IMR-90 (cell line): ENCODE results near the gene TMEM60. TPM values are rescaled to one million over a fixed set of nuclear protein-coding genes. Genes with fewer than 3 reads are reported as not detected.
"Not testable (repeated sequence)": the region's sequence is repeated elsewhere in the genome, so short reads cannot be mapped to it uniquely, and the experiment has no call there.

Source experiments
- ATAC-seq: fragments of 200-7000 bp; cut with Tn5 transposase; 2 replicates; pipeline ENCODE4 v1.9.1; 2020; ENCODE audit warnings: low read depth, mild to moderate bottlenecking, moderate library complexity
- BruUV-seq: library from RNA; stranded (reverse); fragments of 400-500 nt; replicated peaks from 2 replicates; lab custom pipeline; 2021; lab: Mats Ljungman, UMichigan
- CTCF ChIA-PET: fragments of 300-600 bp; formaldehyde crosslinking; extraction: SDS; loops from one replicate; lab custom pipeline; 2021; ENCODE audit warnings: antibody characterized with exemption; lab: Yijun Ruan, JAX
- POLR2A ChIA-PET: fragments of 300-600 bp; sonication (Branson Sonifier 250); formaldehyde crosslinking; loops from one replicate; lab custom pipeline; 2022; ENCODE audit warnings: antibody characterized with exemption; ENCODE audit not compliant: unreplicated experiment; lab: Charles Lee
- DNase-seq: peaks from one replicate; pipeline ENCODE4 v3.0.0; 2013
- H2AFZ ChIP-seq: replicated peaks from 2 replicates; pipeline ENCODE3; 2013; ENCODE audit warnings: low read length, mild to moderate bottlenecking; ENCODE audit not compliant: poor library complexity
- H2AK5ac ChIP-seq: 2 replicates; pipeline ENCODE4 v1.6.1; 2013; ENCODE audit warnings: low read depth, low read length, inconsistent platforms
- H2AK9ac ChIP-seq: replicated peaks from 2 replicates; pipeline ENCODE3; 2013; ENCODE audit warnings: mild to moderate bottlenecking, low read depth, low read length, moderate library complexity; ENCODE audit not compliant: poor library complexity
- H2BK120ac ChIP-seq: 2 replicates; pipeline ENCODE4 v1.6.1; 2013; ENCODE audit warnings: low read depth, low read length, inconsistent platforms
- H2BK15ac ChIP-seq: 3 replicates; pipeline ENCODE4 v1.6.1; 2013; ENCODE audit warnings: low read depth, low read length, inconsistent platforms
- H2BK20ac ChIP-seq: 2 replicates; pipeline ENCODE4 v1.6.1; 2013; ENCODE audit warnings: low read depth, mild to moderate bottlenecking, inconsistent platforms, low read length, moderate library complexity
- H2BK5ac ChIP-seq: 2 replicates; pipeline ENCODE4 v1.6.1; 2013; ENCODE audit warnings: mild to moderate bottlenecking, low read depth, low read length, inconsistent platforms; ENCODE audit not compliant: poor library complexity, severe bottlenecking
- H3K14ac ChIP-seq: replicated peaks from 2 replicates; pipeline ENCODE4 v1.6.1; 2013; ENCODE audit warnings: low read depth, low read length, inconsistent platforms
- H3K18ac ChIP-seq: 2 replicates; pipeline ENCODE4 v1.6.1; 2013; ENCODE audit warnings: low read depth, low read length, control low read depth
- H3K23ac ChIP-seq: 2 replicates; pipeline ENCODE4 v1.6.1; 2013; ENCODE audit warnings: low read depth, low read length, inconsistent platforms
- H3K27ac ChIP-seq: 2 replicates; pipeline ENCODE4 v1.5.1; 2013; ENCODE audit warnings: mild to moderate bottlenecking, control low read depth, low read length; ENCODE audit not compliant: insufficient read depth
- H3K27me3 ChIP-seq: 2 replicates; pipeline ENCODE4 v1.6.1; 2013; ENCODE audit warnings: low read length; ENCODE audit not compliant: control insufficient read depth, insufficient read depth
- H3K36me3 ChIP-seq: 2 replicates; pipeline ENCODE4 v1.6.1; 2013; ENCODE audit warnings: low read length, mixed read lengths; ENCODE audit not compliant: control insufficient read depth, insufficient read depth
- H3K4ac ChIP-seq: 2 replicates; pipeline ENCODE4 v1.6.1; 2013; ENCODE audit warnings: low read depth, low read length, inconsistent platforms
- H3K4me1 ChIP-seq: 2 replicates; pipeline ENCODE4 v1.6.1; 2013; ENCODE audit warnings: low read length, mixed read lengths; ENCODE audit not compliant: control insufficient read depth, insufficient read depth
- H3K4me2 ChIP-seq: 2 replicates; pipeline ENCODE4 v1.6.1; 2013; ENCODE audit warnings: low read depth, mild to moderate bottlenecking, control low read depth, low read length, moderate library complexity
- H3K4me3 ChIP-seq: 2 replicates; pipeline ENCODE4 v1.5.1; 2013; ENCODE audit warnings: low read depth, mild to moderate bottlenecking, control low read depth, low read length, moderate library complexity; ENCODE audit not compliant: insufficient read depth
- H3K56ac ChIP-seq: 2 replicates; pipeline ENCODE4 v1.6.1; 2013; ENCODE audit warnings: low read length, inconsistent platforms; ENCODE audit not compliant: insufficient read depth; ENCODE audit errors: extremely low read depth
- H3K79me1 ChIP-seq, 2 experiments: 2 replicates each; pipeline ENCODE4 v1.6.1; 2013; ENCODE audit warnings: low read length in 2 of 2, inconsistent platforms in 1 of 2, low read depth in 1 of 2
- H3K9ac ChIP-seq: 2 replicates; pipeline ENCODE4 v1.6.1; 2013; ENCODE audit warnings: low read depth, low read length, control low read depth
- H3K9me1 ChIP-seq: 2 replicates; pipeline ENCODE4 v1.6.1; 2013; ENCODE audit warnings: low read length, inconsistent platforms; ENCODE audit not compliant: insufficient read depth
- H3K9me3 ChIP-seq: 2 replicates; pipeline ENCODE4 v1.6.1; 2013; ENCODE audit warnings: low read length; ENCODE audit not compliant: control insufficient read depth, insufficient read depth
- H4K20me1 ChIP-seq: 2 replicates; pipeline ENCODE4 v1.6.1; 2013; ENCODE audit warnings: low read length, inconsistent platforms; ENCODE audit not compliant: insufficient read depth
- H4K5ac ChIP-seq: 2 replicates; pipeline ENCODE4 v1.6.1; 2013; ENCODE audit warnings: mild to moderate bottlenecking, low read depth, low read length, control low read depth
- H4K8ac ChIP-seq, 2 experiments: 2 replicates each; pipeline ENCODE4 v1.6.1; 2013; ENCODE audit warnings: low read depth in 2 of 2, low read length in 2 of 2, control low read depth in 1 of 2, inconsistent platforms in 1 of 2
- H4K91ac ChIP-seq: 2 replicates; pipeline ENCODE4 v1.6.1; 2013; ENCODE audit warnings: low read depth, low read length, inconsistent platforms; ENCODE audit not compliant: insufficient read depth
- BHLHE40 ChIP-seq: fragments of 150-350 bp; IDR thresholded peaks from 2 replicates; pipeline ENCODE4 v1.6.1; 2016; ENCODE audit warnings: mild to moderate bottlenecking, low read depth, low read length
- CEBPB ChIP-seq: IDR thresholded peaks from 2 replicates; pipeline ENCODE4 v1.6.1; 2012; ENCODE audit warnings: low read depth, low read length, improper control_type of control experiment
- CHD1 ChIP-seq: IDR thresholded peaks from 2 replicates; pipeline ENCODE4 v1.6.1; 2012; ENCODE audit warnings: low read depth, low read length, improper control_type of control experiment
- CTCF ChIP-seq: conservative IDR thresholded peaks from 2 replicates; pipeline ENCODE4 v1.5.1; 2012; ENCODE audit warnings: mild to moderate bottlenecking, low read depth, low read length, improper control_type of control experiment
- MAFK ChIP-seq: IDR thresholded peaks from 2 replicates; pipeline ENCODE4 v1.6.1; 2012; ENCODE audit warnings: low read depth, low read length, improper control_type of control experiment
- MAZ ChIP-seq: IDR thresholded peaks from 2 replicates; pipeline ENCODE4 v1.6.1; 2012; ENCODE audit warnings: low read depth, mild to moderate bottlenecking, low read length, improper control_type of control experiment, moderate library complexity, borderline replicate concordance
- NFE2L2 ChIP-seq: fragments of 150-350 bp; IDR thresholded peaks from 2 replicates; pipeline ENCODE4 v1.6.1; 2016; ENCODE audit warnings: low read depth, mild to moderate bottlenecking, low read length
- POLR2A ChIP-seq: IDR thresholded peaks from 2 replicates; pipeline ENCODE4 v1.6.1; 2012; ENCODE audit warnings: mild to moderate bottlenecking, low read depth, low read length
- SMC3 ChIP-seq: fragments of 150-350 bp; IDR thresholded peaks from 2 replicates; pipeline ENCODE4 v1.6.1; 2016; ENCODE audit warnings: low read depth, mild to moderate bottlenecking, antibody characterized with exemption, low read length, moderate library complexity
- WGBS, 2 experiments: methylation state at CpG; one replicate each; pipeline versions ENCODE4 v1.1.5 to v1.1.7; 2013; ENCODE audit warnings: missing lambda C conversion rate in 2 of 2; ENCODE audit not compliant: insufficient read length in 1 of 2; ENCODE audit errors: extremely low coverage in 2 of 2; 5-methylcytosine and 5-hydroxymethylcytosine counted together
- dilution Hi-C: fragments of 300-500 bp; cut with HindIII; formaldehyde crosslinking; loops from one replicate; pipeline ENCODE4 v1.14.3; 2018; ENCODE audit warnings: low sequenced_read_pairs; ENCODE audit not compliant: unreplicated experiment
- in situ Hi-C: fragments of 300-500 bp; cut with MboI; formaldehyde crosslinking; loops from 3 replicates; pipeline ENCODE4 v1.14.3; 2019; ENCODE audit warnings: low sequenced_read_pairs, inconsistent platforms, mixed read lengths
- intact Hi-C: fragments of 100-400 bp; cut with micrococcal nuclease; formaldehyde crosslinking; loops from 2 replicates; pipeline ENCODE4 v1.10.0; 2022
- polyA plus RNA-seq, 3 experiments: library from polyadenylated mRNA; depleted of rRNA; stranded (reverse); fragments of >200 nt; gene quantifications; 2 replicates each; pipeline ENCODE4 v1.2.3, GENCODE V29; 2012; ENCODE audit warnings: low replicate concordance in 1 of 3
- total RNA-seq: library from RNA; depleted of rRNA; stranded (reverse); fragments of >200 nt; gene quantifications from 2 replicates; pipeline ENCODE4 v1.2.3, GENCODE V29; 2012

TMEM60 gene
- total and polyA plus RNA-seq, 2 of the 4 experiments (the other 2 are of a cell fraction), result 9.9 to 17.2 TPM

DNA sequence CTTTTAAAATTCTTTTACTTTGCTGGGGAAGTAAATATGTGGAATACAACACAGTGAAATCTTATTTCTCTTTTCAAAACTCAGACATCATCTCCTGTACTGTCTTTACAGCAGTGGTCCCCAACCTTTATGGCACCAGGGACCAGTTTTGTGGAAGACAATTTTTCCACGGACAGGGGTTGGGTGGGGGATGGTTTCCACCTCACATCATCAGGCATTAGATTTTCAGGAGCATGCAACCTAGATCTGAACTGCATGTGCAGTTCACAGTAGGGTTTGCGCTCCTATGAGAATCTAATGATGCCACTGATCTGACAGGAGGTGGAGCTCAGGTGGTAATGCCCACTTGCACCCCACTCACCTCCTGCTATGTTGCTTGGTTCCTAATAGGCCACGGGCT is 12.2 kb downstream of the TMEM60 start:
- H3K9me1 ChIP-seq, result peaks cover 3% of the 10 kb centered on the region; the same call in 1 of the 2 replicates
- in situ Hi-C loops (no loop called here), intact Hi-C loops (no loop called here), dilution Hi-C loops (no loop called here)
- H3K4me2 ChIP-seq, result no peak overlapping the region
- H2BK120ac ChIP-seq, result no peak overlapping the region
- ATAC-seq, result no peak
- H2BK20ac ChIP-seq, result no peak overlapping the region
- H3K9me3 ChIP-seq, result peaks cover 5% of the 10 kb centered on the region; the same call in 1 of the 2 replicates
- H3K4me1 ChIP-seq, result peaks cover 3% of the 10 kb centered on the region; the same call in 1 of the 2 replicates
- H3K23ac ChIP-seq, result no peak overlapping the region
- no peak overlapping the region for H2AFZ ChIP-seq
- H3K79me1 ChIP-seq, result peaks cover 0 to 4% of the 10 kb centered on the region in 2 experiments; a peak in 2 of 4 replicates
- no peak overlapping the region for H4K8ac ChIP-seq
- H3K4me3 ChIP-seq, result no peak overlapping the region
- no peak overlapping the region for H4K91ac ChIP-seq
- H4K20me1 ChIP-seq, result no peaks in the 10 kb centered on the region
- peaks cover 3% of the 10 kb centered on the region; the same call in 1 of the 2 replicates for H3K36me3 ChIP-seq
- no peaks in the 10 kb centered on the region for H3K27me3 ChIP-seq
- H3K4ac ChIP-seq, result no peak overlapping the region
- H2BK5ac ChIP-seq, result no peak overlapping the region
- no peak overlapping the region for H3K14ac ChIP-seq
- H2AK9ac ChIP-seq, result no peak overlapping the region
- no peak overlapping the region for H2BK15ac ChIP-seq
- H3K56ac ChIP-seq, result no peak overlapping the region
- no peak overlapping the region for H3K9ac ChIP-seq
- H3K27ac ChIP-seq, result no peak overlapping the region
- no peak for TF ChIP-seq SMC3
- no peak for TF ChIP-seq CHD1
- no peak for TF ChIP-seq POLR2A
- TF ChIP-seq NFE2L2, result no peak
- TF ChIP-seq CTCF, result no peak
- no peak for TF ChIP-seq BHLHE40
- TF ChIP-seq MAZ, result no peak
- no peak for TF ChIP-seq MAFK
- no peak for TF ChIP-seq CEBPB
- H2AK5ac ChIP-seq, result no peak overlapping the region
- BruUV-seq, result no TSS peak
- no CpG with 5 or more reads among the region's 3 CpGs for WGBS, 2 experiments
- no peak overlapping the region for H4K5ac ChIP-seq
- H3K18ac ChIP-seq, result no peak overlapping the region
- DNase-seq, result no peak
- CTCF ChIA-PET, result no interaction called here
- POLR2A ChIA-PET, result no interaction called here

- H2BK120ac ChIP-seq, ATAC-seq, dilution Hi-C loops, H3K14ac ChIP-seq, H3K23ac ChIP-seq, POLR2A ChIA-PET, DNase-seq, H2BK5ac ChIP-seq, H3K56ac ChIP-seq, H3K9ac ChIP-seq, CTCF ChIA-PET, H4K91ac ChIP-seq, H3K4me1 ChIP-seq, H3K79me1 ChIP-seq, H2BK20ac ChIP-seq, H3K27ac ChIP-seq, H3K18ac ChIP-seq, H3K4me3 ChIP-seq, BruUV-seq, H4K5ac ChIP-seq, H2AK5ac ChIP-seq, H3K27me3 ChIP-seq, H3K4me2 ChIP-seq, H3K9me1 ChIP-seq, H3K36me3 ChIP-seq, H4K8ac ChIP-seq, H4K20me1 ChIP-seq, H2BK15ac ChIP-seq, H3K4ac ChIP-seq, H2AK9ac ChIP-seq, in situ Hi-C loops, H3K9me3 ChIP-seq, intact Hi-C loops, H2AFZ ChIP-seq: not testable (repeated sequence)
- WGBS, 2 experiments, result no CpG with 5 or more reads among the region's 10 CpGs
These were observed 13.8 kb downstream of the TMEM60 start for GRCh38 chr7:77784426-77784825.
